ENCODE data around the gene MTRR.

Gene MTRR

GRCh38 chr5:7851240-7851592, 17.7 kb upstream of the MTRR start:
- Histone ChIP-seq H2BK120ac (ENCODE audit: insufficient read depth, low read length, poor library complexity) (no peak overlapping the region), H3K27ac (ENCODE audit: low read depth, low read length) (no peak overlapping the region), H3K79me2 (ENCODE audit: control insufficient read depth, insufficient read depth, low read length, poor library complexity) (no peaks in the 10 kb centered on the region), H3K79me1 (ENCODE audit: low read length) (peaks cover 3% of the 10 kb centered on the region), H2BK12ac (ENCODE audit: low read length) (no peak overlapping the region), H4K91ac (ENCODE audit: low read depth, low read length) (no peak overlapping the region), H4K12ac (ENCODE audit: low read depth, low read length) (no peak overlapping the region), H3K27me3 (ENCODE audit: insufficient read depth, low read length) (no peaks in the 10 kb centered on the region), H3K4ac (ENCODE audit: low read depth, low read length) (no peak overlapping the region), H2AFZ (ENCODE audit: insufficient read depth, low read length, poor library complexity) (peak overlapping the region; percentile 80), H3K36me3 (ENCODE audit: control insufficient read depth in 1 of 2, insufficient read depth in 2 of 2, low read length in 2 of 2) (no peaks in the 10 kb centered on the region), H3K4me1 (ENCODE audit: control insufficient read depth in 1 of 2, insufficient read depth in 2 of 2, low read length in 2 of 2) (peaks cover 4 to 14% of the 10 kb centered on the region in 2 experiments), H4K8ac (ENCODE audit: low read depth, low read length) (peak overlapping the region; percentile 13), H3K4me3 (ENCODE audit: low read depth, low read length) (peak overlapping the region; percentile 90), H3K23ac (ENCODE audit: low read length) (no peak overlapping the region), H3K18ac (ENCODE audit: low read length) (no peak overlapping the region), H2BK5ac (ENCODE audit: low read depth, low read length, poor library complexity) (no peak overlapping the region), H3K4me2 (ENCODE audit: low read length) (peak overlapping the region; percentile 67), H3K9ac (ENCODE audit: low read length) (no peak overlapping the region), H3K14ac (ENCODE audit: low read length) (no peak overlapping the region), H3K9me3 (ENCODE audit: insufficient read depth, low read depth, low read length) (peaks cover 5% of the 10 kb centered on the region), H2AK5ac (ENCODE audit: low read length) (no peak overlapping the region)
- DNase-seq: no peak
- no CpG with 5 or more reads among the region's 16 CpGs for WGBS (ENCODE audit: extremely low coverage, insufficient coverage, insufficient read length)

GRCh38 chr5:7851617-7852289, 17.2 kb upstream of the MTRR start:
- Histone ChIP-seq H4K8ac (ENCODE audit: low read depth, low read length) (no peak overlapping the region), H3K4me2 (ENCODE audit: low read length) (no peak overlapping the region), H3K79me2 (ENCODE audit: control insufficient read depth, insufficient read depth, low read length, poor library complexity) (no peaks in the 10 kb centered on the region), H3K9me3 (ENCODE audit: insufficient read depth, low read depth, low read length) (peaks cover 5% of the 10 kb centered on the region), H4K12ac (ENCODE audit: low read depth, low read length) (no peak overlapping the region), H3K18ac (ENCODE audit: low read length) (no peak overlapping the region), H3K4me3 (ENCODE audit: low read depth, low read length) (no peak overlapping the region), H2BK120ac (ENCODE audit: insufficient read depth, low read length, poor library complexity) (no peak overlapping the region), H4K91ac (ENCODE audit: low read depth, low read length) (no peak overlapping the region), H3K36me3 (ENCODE audit: control insufficient read depth in 1 of 2, insufficient read depth in 2 of 2, low read length in 2 of 2) (no peaks in the 10 kb centered on the region), H2BK12ac (ENCODE audit: low read length) (no peak overlapping the region), H3K79me1 (ENCODE audit: low read length) (peaks cover 3% of the 10 kb centered on the region), H2BK5ac (ENCODE audit: low read depth, low read length, poor library complexity) (no peak overlapping the region), H3K4ac (ENCODE audit: low read depth, low read length) (no peak overlapping the region), H3K27ac (ENCODE audit: low read depth, low read length) (no peak overlapping the region), H3K14ac (ENCODE audit: low read length) (no peak overlapping the region), H2AFZ (ENCODE audit: insufficient read depth, low read length, poor library complexity) (no peak overlapping the region), H3K4me1 (ENCODE audit: control insufficient read depth in 1 of 2, insufficient read depth in 2 of 2, low read length in 2 of 2) (peaks cover 4 to 14% of the 10 kb centered on the region in 2 experiments), H2AK5ac (ENCODE audit: low read length) (no peak overlapping the region), H3K9ac (ENCODE audit: low read length) (no peak overlapping the region), H3K27me3 (ENCODE audit: insufficient read depth, low read length) (no peaks in the 10 kb centered on the region), H3K23ac (ENCODE audit: low read length) (no peak overlapping the region)
- no CpG with 5 or more reads among the region's 8 CpGs for WGBS (ENCODE audit: extremely low coverage, insufficient coverage, insufficient read length)
- DNase-seq: peak; percentile 78 to 88

- Histone ChIP-seq H2AFZ (ENCODE audit: insufficient read depth, low read length, poor library complexity) (no peak overlapping the region), H3K4me1 (ENCODE audit: control insufficient read depth in 1 of 2, insufficient read depth in 2 of 2, low read length in 2 of 2) (peaks cover 4 to 14% of the 10 kb centered on the region in 2 experiments), H3K18ac (ENCODE audit: low read length) (no peak overlapping the region), H2BK5ac (ENCODE audit: low read depth, low read length, poor library complexity) (no peak overlapping the region), H3K9me3 (ENCODE audit: insufficient read depth, low read depth, low read length) (peaks cover 5% of the 10 kb centered on the region), H3K14ac (ENCODE audit: low read length) (no peak overlapping the region), H3K79me2 (ENCODE audit: control insufficient read depth, insufficient read depth, low read length, poor library complexity) (no peaks in the 10 kb centered on the region), H3K23ac (ENCODE audit: low read length) (no peak overlapping the region), H4K8ac (ENCODE audit: low read depth, low read length) (no peak overlapping the region), H4K91ac (ENCODE audit: low read depth, low read length) (no peak overlapping the region), H2BK120ac (ENCODE audit: insufficient read depth, low read length, poor library complexity) (no peak overlapping the region), H3K36me3 (ENCODE audit: control insufficient read depth in 1 of 2, insufficient read depth in 2 of 2, low read length in 2 of 2) (no peaks in the 10 kb centered on the region), H4K12ac (ENCODE audit: low read depth, low read length) (no peak overlapping the region), H3K4ac (ENCODE audit: low read depth, low read length) (no peak overlapping the region), H3K4me3 (ENCODE audit: low read depth, low read length) (no peak overlapping the region), H2AK5ac (ENCODE audit: low read length) (no peak overlapping the region), H2BK12ac (ENCODE audit: low read length) (no peak overlapping the region), H3K79me1 (ENCODE audit: low read length) (peaks cover 3% of the 10 kb centered on the region), H3K27ac (ENCODE audit: low read depth, low read length) (no peak overlapping the region), H3K27me3 (ENCODE audit: insufficient read depth, low read length) (no peaks in the 10 kb centered on the region), H3K4me2 (ENCODE audit: low read length) (no peak overlapping the region), H3K9ac (ENCODE audit: low read length) (no peak overlapping the region)
- DNase-seq: peak in 1 of 2 donors; percentile 4
- WGBS (ENCODE audit: extremely low coverage, insufficient coverage, insufficient read length): no CpG with 5 or more reads among the region's 1 CpG
These were observed 16.4 kb upstream of the MTRR start for GRCh38 chr5:7852542-7852941.

GRCh38 chr5:7852988-7853387, 16.0 kb upstream of the MTRR start:
- no peak overlapping the region for H4K8ac ChIP-seq (ENCODE audit: low read depth, low read length)
- H2BK5ac ChIP-seq (ENCODE audit: low read depth, low read length, poor library complexity): no peak overlapping the region
- no peak overlapping the region for H2AK5ac ChIP-seq (ENCODE audit: low read length)
- no peak overlapping the region for H3K27ac ChIP-seq (ENCODE audit: low read depth, low read length)
- H3K4me1 ChIP-seq (ENCODE audit: control insufficient read depth in 1 of 2, insufficient read depth in 2 of 2, low read length in 2 of 2): peaks cover 4 to 14% of the 10 kb centered on the region in 2 experiments
- H3K79me1 ChIP-seq (ENCODE audit: low read length): peaks cover 3% of the 10 kb centered on the region
- no peak overlapping the region for H3K9ac ChIP-seq (ENCODE audit: low read length)
- H3K23ac ChIP-seq (ENCODE audit: low read length): no peak overlapping the region
- no peak overlapping the region for H3K4me3 ChIP-seq (ENCODE audit: low read depth, low read length)
- H2BK120ac ChIP-seq (ENCODE audit: insufficient read depth, low read length, poor library complexity): no peak overlapping the region
- peaks cover 5% of the 10 kb centered on the region for H3K9me3 ChIP-seq (ENCODE audit: insufficient read depth, low read depth, low read length)
- no peaks in the 10 kb centered on the region for H3K27me3 ChIP-seq (ENCODE audit: insufficient read depth, low read length)
- no peaks in the 10 kb centered on the region for H3K36me3 ChIP-seq (ENCODE audit: control insufficient read depth in 1 of 2, insufficient read depth in 2 of 2, low read length in 2 of 2)
- H3K79me2 ChIP-seq (ENCODE audit: control insufficient read depth, insufficient read depth, low read length, poor library complexity): no peaks in the 10 kb centered on the region
- H4K91ac ChIP-seq (ENCODE audit: low read depth, low read length): no peak overlapping the region
- H2BK12ac ChIP-seq (ENCODE audit: low read length): no peak overlapping the region
- no peak overlapping the region for H4K12ac ChIP-seq (ENCODE audit: low read depth, low read length)
- DNase-seq: no peak
- no peak overlapping the region for H3K4ac ChIP-seq (ENCODE audit: low read depth, low read length)
- WGBS (ENCODE audit: extremely low coverage, insufficient coverage, insufficient read length): no CpG with 5 or more reads among the region's 2 CpGs
- H3K14ac ChIP-seq (ENCODE audit: low read length): no peak overlapping the region
- H3K18ac ChIP-seq (ENCODE audit: low read length): no peak overlapping the region
- no peak overlapping the region for H2AFZ ChIP-seq (ENCODE audit: insufficient read depth, low read length, poor library complexity)
- H3K4me2 ChIP-seq (ENCODE audit: low read length): no peak overlapping the region
